Measurements from ENCODE around the gene SPEF2.

Gene SPEF2

DNA sequence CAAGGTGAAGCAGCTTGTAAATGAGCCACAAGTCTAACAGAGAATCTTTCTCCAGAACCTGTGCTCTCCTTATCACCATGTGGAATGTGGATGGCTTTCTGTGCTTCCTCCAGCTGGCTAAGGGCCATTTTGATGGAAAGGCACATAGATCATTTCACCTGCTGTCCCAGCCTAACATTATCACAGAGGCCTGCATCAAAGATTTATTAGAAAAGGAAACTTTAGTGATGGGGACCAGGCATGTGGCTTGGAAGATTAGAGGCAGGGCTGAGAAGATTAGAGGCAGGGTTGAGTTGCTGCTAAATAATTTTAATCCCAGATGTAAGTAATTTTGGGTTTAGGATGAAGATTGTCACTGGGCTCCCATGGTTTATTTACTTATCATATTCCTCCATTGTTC is 6.3 kb downstream of the SPEF2 start:
- DNase-seq (ENCODE audit: extremely low spot score) = no peak
- ChIA-PET POLR2A (no interaction called here), CTCF (interaction anchor here (1.1 to 1.5 kb wide), 3 partner anchors 14 to 301 kb away, joined by 3 read pairs; no protein-coding TSS in a partner anchor)
- TF ChIP-seq, protein P1, sequence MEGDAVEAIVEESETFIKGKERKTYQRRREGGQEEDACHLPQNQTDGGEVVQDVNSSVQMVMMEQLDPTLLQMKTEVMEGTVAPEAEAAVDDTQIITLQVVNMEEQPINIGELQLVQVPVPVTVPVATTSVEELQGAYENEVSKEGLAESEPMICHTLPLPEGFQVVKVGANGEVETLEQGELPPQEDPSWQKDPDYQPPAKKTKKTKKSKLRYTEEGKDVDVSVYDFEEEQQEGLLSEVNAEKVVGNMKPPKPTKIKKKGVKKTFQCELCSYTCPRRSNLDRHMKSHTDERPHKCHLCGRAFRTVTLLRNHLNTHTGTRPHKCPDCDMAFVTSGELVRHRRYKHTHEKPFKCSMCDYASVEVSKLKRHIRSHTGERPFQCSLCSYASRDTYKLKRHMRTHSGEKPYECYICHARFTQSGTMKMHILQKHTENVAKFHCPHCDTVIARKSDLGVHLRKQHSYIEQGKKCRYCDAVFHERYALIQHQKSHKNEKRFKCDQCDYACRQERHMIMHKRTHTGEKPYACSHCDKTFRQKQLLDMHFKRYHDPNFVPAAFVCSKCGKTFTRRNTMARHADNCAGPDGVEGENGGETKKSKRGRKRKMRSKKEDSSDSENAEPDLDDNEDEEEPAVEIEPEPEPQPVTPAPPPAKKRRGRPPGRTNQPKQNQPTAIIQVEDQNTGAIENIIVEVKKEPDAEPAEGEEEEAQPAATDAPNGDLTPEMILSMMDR (IDR thresholded peaks at IDR 0.05; ENCODE audit: control extremely low read depth, extremely low read depth, low read depth, missing control alignments) = no peak

- ChIA-PET POLR2A (no interaction called here), CTCF (interaction anchor here (1.1 to 1.4 kb wide), 4 partner anchors 9 to 40 kb away, joined by 3 to 8 read pairs (median 4); no protein-coding TSS in a partner anchor)
- TF ChIP-seq, protein P1 (IDR thresholded peaks at IDR 0.05; ENCODE audit: control extremely low read depth, extremely low read depth, low read depth, missing control alignments) = no peak
These were observed 8.4 kb downstream of the SPEF2 start for GRCh38 chr5:35626108-35626507.

DNA sequence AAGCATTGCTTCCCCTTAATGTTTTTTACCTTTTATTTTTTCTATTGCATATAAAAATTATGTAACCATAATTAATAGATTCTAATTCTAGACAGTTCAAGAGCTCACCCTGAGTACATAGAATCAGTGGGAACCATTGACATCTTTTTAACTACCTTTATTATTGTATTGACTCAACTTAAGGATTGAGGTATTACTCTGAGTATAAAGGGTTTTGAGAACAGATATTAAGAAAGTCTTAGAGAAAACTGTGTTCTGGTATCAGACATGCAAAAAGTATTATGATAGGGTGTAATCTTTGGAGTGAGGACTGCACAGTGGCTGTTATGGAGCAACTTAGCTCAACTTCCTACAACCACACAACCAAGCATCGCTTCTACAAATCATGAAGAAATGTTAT is 8.9 kb downstream of the SPEF2 start:
- CTCF ChIA-PET = interaction anchor here (1.1 to 1.4 kb wide), 4 partner anchors 10 to 40 kb away, joined by 3 to 8 read pairs (median 4); no protein-coding TSS in a partner anchor
- no peak for DNase-seq (ENCODE audit: extremely low spot score)
- TF ChIP-seq, protein P1 (IDR thresholded peaks at IDR 0.05; ENCODE audit: control extremely low read depth, extremely low read depth, low read depth, missing control alignments) = no peak
- POLR2A ChIA-PET = no interaction called here

More at GRCh38 chr5:35626108-35626507, 8.4 kb downstream of the SPEF2 start:
- DNase-seq (ENCODE audit: extremely low spot score) = no peak

DNA sequence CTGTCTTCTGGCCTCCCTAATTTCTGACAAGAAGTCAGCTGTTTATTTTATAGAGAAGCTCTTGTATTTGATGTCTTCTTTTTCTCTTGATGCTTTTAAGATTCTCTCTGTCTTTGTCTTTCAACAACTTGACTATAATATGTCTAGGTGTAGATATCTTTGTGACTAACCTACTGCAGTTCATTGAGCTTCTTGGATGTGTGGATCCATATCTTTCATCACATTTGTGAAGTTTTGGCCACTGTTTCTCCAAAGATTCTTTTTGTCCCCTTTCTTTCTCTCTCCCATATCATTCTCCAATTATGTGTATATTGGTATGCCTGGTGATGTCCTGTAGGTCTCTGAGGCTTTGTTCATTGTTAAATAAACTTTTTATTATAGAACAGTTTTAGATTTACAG is 16.7 kb downstream of the SPEF2 start:
- ChIA-PET CTCF (interaction anchor here (1.4 kb wide), 2 partner anchors 17 to 142 kb away, joined by 3 to 4 read pairs; no protein-coding TSS in a partner anchor), POLR2A (no interaction called here)
- no peak for DNase-seq (ENCODE audit: extremely low spot score)

DNA sequence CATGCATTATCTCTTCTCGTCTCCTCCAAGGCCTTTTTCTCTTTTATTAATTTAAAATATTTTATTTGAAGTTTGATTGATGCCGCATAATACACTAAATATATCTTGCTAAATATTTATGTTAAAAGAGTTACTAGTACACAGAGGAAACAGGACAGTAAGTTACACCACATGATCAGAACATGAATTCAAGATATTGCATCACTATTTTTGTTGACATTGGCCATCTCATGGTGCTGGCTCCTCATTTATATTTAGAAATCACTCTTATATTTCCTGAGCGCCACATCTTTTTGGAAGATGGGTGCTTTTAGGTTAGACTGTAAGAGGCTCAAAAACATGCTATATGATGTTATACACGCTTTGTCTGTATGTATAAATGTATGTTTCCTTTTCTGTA is 23.0 kb downstream of the SPEF2 start:
- ChIA-PET POLR2A (no interaction called here), CTCF (interaction anchor here (1.5 kb wide), 1 partner anchor 19 kb away, joined by 3 read pairs; no protein-coding TSS in a partner anchor)
- DNase-seq (ENCODE audit: extremely low spot score) = no peak
- TF ChIP-seq, protein P1 (IDR thresholded peaks at IDR 0.05; ENCODE audit: control extremely low read depth, extremely low read depth, low read depth, missing control alignments) = no peak

More for the DNA sequence above, 16.7 kb downstream of the SPEF2 start:
- TF ChIP-seq, protein P1 (IDR thresholded peaks at IDR 0.05; ENCODE audit: control extremely low read depth, extremely low read depth, low read depth, missing control alignments) = no peak

- TF ChIP-seq, protein P1 (IDR thresholded peaks at IDR 0.05; ENCODE audit: control extremely low read depth, extremely low read depth, low read depth, missing control alignments) = no peak
- CTCF ChIA-PET = no interaction called here
- no peak for DNase-seq (ENCODE audit: extremely low spot score)
- POLR2A ChIA-PET = no interaction called here
These were observed 26.9 kb downstream of the SPEF2 start for GRCh38 chr5:35644543-35644942.
